ENCODE data around the gene CCL25.
"Not testable (repeated sequence)": the region's sequence is repeated elsewhere in the genome, so short reads cannot be mapped to it uniquely, and the experiment has no call there.

CCL25 gene

DNA sequence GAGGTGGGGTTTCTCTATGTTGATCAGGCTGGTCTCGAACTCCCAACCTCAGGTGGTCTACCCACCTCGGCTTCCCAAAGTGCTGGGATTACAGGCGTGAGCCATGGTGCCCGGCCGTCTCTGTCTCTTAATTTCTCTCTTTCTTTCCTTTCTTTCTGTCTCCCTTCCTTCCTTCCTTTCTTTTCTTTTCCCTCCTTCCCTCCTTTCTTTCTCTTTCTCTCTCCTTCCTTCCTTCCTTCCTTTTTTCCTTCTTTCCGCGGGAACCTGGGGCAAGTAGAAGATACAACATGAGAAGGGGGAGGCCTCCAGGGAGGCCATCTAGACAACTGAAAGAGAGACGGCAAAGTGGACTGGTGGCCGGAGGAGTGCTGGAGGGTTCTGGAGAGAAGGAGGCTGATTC, 31.9 kb upstream of the CCL25 start:
- ChIA-PET CTCF (no interaction called here), POLR2A (interaction anchor here (0.6 kb wide), 1 partner anchor 523 kb away, joined by 4 read pairs; no protein-coding TSS in a partner anchor)
- TF ChIP-seq ZNF366 (tag by site-specific recombination; conservative IDR thresholded peaks at IDR 0.05) = peak; percentile 88
- no peak for TF ChIP-seq BCL11B (tag by site-specific recombination; IDR thresholded peaks at IDR 0.05; ENCODE audit: low read depth)
- no peak for TF ChIP-seq BCL11A (tag by site-specific recombination; IDR thresholded peaks at IDR 0.05; ENCODE audit: low read depth)
- TF ChIP-seq ZNF24 (tag by site-specific recombination; IDR thresholded peaks at IDR 0.05) = no peak
- TF ChIP-seq, protein P1, sequence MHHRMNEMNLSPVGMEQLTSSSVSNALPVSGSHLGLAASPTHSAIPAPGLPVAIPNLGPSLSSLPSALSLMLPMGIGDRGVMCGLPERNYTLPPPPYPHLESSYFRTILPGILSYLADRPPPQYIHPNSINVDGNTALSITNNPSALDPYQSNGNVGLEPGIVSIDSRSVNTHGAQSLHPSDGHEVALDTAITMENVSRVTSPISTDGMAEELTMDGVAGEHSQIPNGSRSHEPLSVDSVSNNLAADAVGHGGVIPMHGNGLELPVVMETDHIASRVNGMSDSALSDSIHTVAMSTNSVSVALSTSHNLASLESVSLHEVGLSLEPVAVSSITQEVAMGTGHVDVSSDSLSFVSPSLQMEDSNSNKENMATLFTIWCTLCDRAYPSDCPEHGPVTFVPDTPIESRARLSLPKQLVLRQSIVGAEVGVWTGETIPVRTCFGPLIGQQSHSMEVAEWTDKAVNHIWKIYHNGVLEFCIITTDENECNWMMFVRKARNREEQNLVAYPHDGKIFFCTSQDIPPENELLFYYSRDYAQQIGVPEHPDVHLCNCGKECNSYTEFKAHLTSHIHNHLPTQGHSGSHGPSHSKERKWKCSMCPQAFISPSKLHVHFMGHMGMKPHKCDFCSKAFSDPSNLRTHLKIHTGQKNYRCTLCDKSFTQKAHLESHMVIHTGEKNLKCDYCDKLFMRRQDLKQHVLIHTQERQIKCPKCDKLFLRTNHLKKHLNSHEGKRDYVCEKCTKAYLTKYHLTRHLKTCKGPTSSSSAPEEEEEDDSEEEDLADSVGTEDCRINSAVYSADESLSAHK (tag by site-specific recombination; IDR thresholded peaks at IDR 0.05) = no peak
- TF ChIP-seq ZNF426 (tag by site-specific recombination; IDR thresholded peaks at IDR 0.05) = no peak
- TF ChIP-seq PRDM1 (tag by site-specific recombination; IDR thresholded peaks at IDR 0.05) = peak; percentile 76
- Histone ChIP-seq H3K36me3 (ENCODE audit: control insufficient read depth in 2 of 2, insufficient read depth in 1 of 2, low read length in 2 of 2) (no peaks in the 10 kb centered on the region), H3K27ac (ENCODE audit: extremely low read depth, low read depth, low read length) (no peak overlapping the region), H3K9me3 (ENCODE audit: control insufficient read depth, insufficient read depth, low read depth, low read length) (no peaks in the 10 kb centered on the region), H3K4me3 (ENCODE audit: low read depth, low read length) (no peak overlapping the region), H3K4me1 (ENCODE audit: control insufficient read depth, insufficient read depth, low read length) (no peaks in the 10 kb centered on the region)

DNA sequence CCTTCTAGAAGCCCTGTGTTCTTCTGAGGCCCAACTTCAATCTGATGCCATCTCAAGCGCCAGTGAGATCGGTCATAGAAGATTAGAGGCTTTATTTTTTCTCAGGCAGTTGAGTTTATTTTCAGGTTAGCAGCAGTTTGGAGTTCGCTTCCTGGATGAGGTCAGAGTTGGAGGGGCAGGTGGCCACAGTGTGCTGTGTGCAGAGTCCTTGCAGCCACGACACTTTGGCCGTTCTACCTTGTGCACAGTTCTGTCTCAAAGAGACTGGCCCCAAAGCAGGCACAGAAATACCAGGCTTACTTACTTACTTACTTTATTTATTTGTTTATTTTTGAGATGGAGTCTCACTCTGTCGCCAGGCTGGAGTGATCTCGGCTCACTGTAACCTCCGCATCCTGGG, 31.2 kb upstream of the CCL25 start:
- H3K36me3 ChIP-seq (ENCODE audit: control insufficient read depth in 2 of 2, insufficient read depth in 1 of 2, low read length in 2 of 2) = no peaks in the 10 kb centered on the region
- H3K27ac ChIP-seq (ENCODE audit: extremely low read depth, low read depth, low read length) = no peak overlapping the region
- CTCF ChIA-PET = no interaction called here
- POLR2A ChIA-PET = no interaction called here
- TF ChIP-seq ZNF433 (tag by site-specific recombination; IDR thresholded peaks at IDR 0.05; ENCODE audit: low read depth) (no peak), GLIS2 (tag by site-specific recombination; IDR thresholded peaks at IDR 0.05) (no peak), GLI4 (tag by site-specific recombination; IDR thresholded peaks at IDR 0.05) (no peak), ZNF138 (tag by site-specific recombination; IDR thresholded peaks at IDR 0.05; ENCODE audit: borderline replicate concordance) (no peak), MZF1 (tag by site-specific recombination; IDR thresholded peaks at IDR 0.05; ENCODE audit: borderline replicate concordance) (no peak), ZNF530 (tag by site-specific recombination; IDR thresholded peaks at IDR 0.05; ENCODE audit: low read depth) (no peak)
- no peak overlapping the region for H3K4me3 ChIP-seq (ENCODE audit: low read depth, low read length)
- no peaks in the 10 kb centered on the region for H3K4me1 ChIP-seq (ENCODE audit: control insufficient read depth, insufficient read depth, low read length)
- H3K9me3 ChIP-seq (ENCODE audit: control insufficient read depth, insufficient read depth, low read depth, low read length) = no peaks in the 10 kb centered on the region

DNA sequence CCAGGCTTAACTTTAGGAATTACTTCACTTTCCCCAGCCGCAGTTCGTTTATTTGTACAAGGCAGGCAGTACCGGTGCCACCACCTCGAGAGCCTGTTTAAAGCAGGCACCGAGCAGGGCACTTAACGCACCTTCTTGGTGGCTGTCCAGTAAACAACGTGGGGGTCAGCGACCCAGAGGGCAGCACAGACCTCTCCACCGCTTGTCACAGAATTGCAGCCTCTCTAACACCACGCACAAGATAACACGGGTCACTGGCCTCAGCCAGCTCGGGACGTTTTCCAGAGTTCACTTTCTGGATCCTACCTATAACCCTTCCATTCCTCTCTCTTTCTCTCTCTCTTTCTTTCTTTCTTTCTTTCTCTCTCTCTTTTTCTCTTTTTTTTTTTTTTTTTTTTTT, 30.3 kb upstream of the CCL25 start:
- no peaks in the 10 kb centered on the region for H3K4me1 ChIP-seq (ENCODE audit: control insufficient read depth, insufficient read depth, low read length)
- ChIA-PET CTCF (no interaction called here), POLR2A (interaction anchor here (0.7 kb wide), 1 partner anchor 29 kb away, joined by 10 read pairs; no protein-coding TSS in a partner anchor)
- no peak overlapping the region for H3K27ac ChIP-seq (ENCODE audit: extremely low read depth, low read depth, low read length)
- H3K9me3 ChIP-seq (ENCODE audit: control insufficient read depth, insufficient read depth, low read depth, low read length) = no peaks in the 10 kb centered on the region
- H3K4me3 ChIP-seq (ENCODE audit: low read depth, low read length) = no peak overlapping the region
- 0 out of 2 replicates have a peak, but pooled peaks have one; percentile 3 for TF ChIP-seq PRDM1 (tag by site-specific recombination; IDR thresholded peaks at IDR 0.05)
- no peak for TF ChIP-seq SCRT1 (tag by site-specific recombination; IDR thresholded peaks at IDR 0.05; ENCODE audit: borderline replicate concordance)
- TF ChIP-seq ZNF596 (tag by site-specific recombination; IDR thresholded peaks at IDR 0.05) = peak; percentile 70
- H3K36me3 ChIP-seq (ENCODE audit: control insufficient read depth in 2 of 2, insufficient read depth in 1 of 2, low read length in 2 of 2) = no peaks in the 10 kb centered on the region

DNA sequence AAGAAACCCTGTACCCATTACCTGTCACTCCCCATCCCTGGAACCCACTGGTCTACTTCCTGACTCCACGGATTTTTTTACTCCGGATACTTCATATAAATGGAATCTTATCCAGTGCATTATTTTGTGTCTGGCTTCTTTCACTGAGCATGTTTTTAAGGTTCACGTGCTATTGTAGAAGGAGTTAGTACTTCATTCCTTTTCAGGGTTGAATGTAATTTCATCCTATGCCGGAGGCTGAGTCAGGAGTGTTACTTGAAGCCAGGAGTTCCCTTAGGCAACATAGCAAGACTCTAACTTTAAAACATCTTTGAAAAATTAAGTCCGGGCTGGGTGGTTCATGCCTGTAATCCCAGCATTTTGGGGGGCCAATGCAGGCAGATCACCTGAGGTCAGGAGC, 29.2 kb upstream of the CCL25 start:
- H3K27ac ChIP-seq (ENCODE audit: extremely low read depth, low read depth, low read length) = no peak overlapping the region
- no peaks in the 10 kb centered on the region for H3K4me1 ChIP-seq (ENCODE audit: control insufficient read depth, insufficient read depth, low read length)
- TF ChIP-seq KLF10 (tag by site-specific recombination; IDR thresholded peaks at IDR 0.05) (no peak), ZNF626 (tag by site-specific recombination; IDR thresholded peaks at IDR 0.05) (no peak), ZNF138 (tag by site-specific recombination; IDR thresholded peaks at IDR 0.05; ENCODE audit: borderline replicate concordance) (no peak), ZNF561 (tag by site-specific recombination; IDR thresholded peaks at IDR 0.05; ENCODE audit: borderline replicate concordance) (no peak), GLIS2 (tag by site-specific recombination; IDR thresholded peaks at IDR 0.05) (no peak)
- TF ChIP-seq, protein P2, sequence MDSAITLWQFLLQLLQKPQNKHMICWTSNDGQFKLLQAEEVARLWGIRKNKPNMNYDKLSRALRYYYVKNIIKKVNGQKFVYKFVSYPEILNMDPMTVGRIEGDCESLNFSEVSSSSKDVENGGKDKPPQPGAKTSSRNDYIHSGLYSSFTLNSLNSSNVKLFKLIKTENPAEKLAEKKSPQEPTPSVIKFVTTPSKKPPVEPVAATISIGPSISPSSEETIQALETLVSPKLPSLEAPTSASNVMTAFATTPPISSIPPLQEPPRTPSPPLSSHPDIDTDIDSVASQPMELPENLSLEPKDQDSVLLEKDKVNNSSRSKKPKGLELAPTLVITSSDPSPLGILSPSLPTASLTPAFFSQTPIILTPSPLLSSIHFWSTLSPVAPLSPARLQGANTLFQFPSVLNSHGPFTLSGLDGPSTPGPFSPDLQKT (IDR thresholded peaks at IDR 0.05; ENCODE audit: borderline replicate concordance, low read depth, low read length) = no peak
- TF ChIP-seq, protein P3, sequence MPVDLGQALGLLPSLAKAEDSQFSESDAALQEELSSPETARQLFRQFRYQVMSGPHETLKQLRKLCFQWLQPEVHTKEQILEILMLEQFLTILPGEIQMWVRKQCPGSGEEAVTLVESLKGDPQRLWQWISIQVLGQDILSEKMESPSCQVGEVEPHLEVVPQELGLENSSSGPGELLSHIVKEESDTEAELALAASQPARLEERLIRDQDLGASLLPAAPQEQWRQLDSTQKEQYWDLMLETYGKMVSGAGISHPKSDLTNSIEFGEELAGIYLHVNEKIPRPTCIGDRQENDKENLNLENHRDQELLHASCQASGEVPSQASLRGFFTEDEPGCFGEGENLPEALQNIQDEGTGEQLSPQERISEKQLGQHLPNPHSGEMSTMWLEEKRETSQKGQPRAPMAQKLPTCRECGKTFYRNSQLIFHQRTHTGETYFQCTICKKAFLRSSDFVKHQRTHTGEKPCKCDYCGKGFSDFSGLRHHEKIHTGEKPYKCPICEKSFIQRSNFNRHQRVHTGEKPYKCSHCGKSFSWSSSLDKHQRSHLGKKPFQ (tag by site-specific recombination; IDR thresholded peaks at IDR 0.05) = no peak
- H3K36me3 ChIP-seq (ENCODE audit: control insufficient read depth in 2 of 2, insufficient read depth in 1 of 2, low read length in 2 of 2) = no peaks in the 10 kb centered on the region
- no peak overlapping the region for H3K4me3 ChIP-seq (ENCODE audit: low read depth, low read length)
- ChIA-PET CTCF (no interaction called here), POLR2A (no interaction called here)
- no peaks in the 10 kb centered on the region for H3K9me3 ChIP-seq (ENCODE audit: control insufficient read depth, insufficient read depth, low read depth, low read length)

DNA sequence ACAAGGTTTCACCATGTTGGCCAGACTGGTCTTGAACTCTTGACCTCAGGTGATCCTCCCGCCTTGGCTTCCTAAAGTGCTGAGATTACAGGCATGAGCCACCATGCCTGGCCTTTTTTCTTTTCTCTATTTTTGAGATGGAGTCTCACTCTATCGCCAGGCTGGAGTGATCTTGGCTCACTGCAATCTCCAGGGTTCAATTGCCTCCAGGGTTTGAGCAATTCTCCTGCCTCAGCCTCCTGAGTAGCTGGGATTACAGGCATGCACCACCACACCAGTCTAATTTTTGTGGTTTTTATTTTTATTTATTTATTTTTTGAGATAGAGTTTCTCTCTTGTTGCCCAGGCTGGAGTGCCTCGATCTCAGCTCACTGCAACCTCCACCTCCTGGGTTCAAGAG, 28.3 kb upstream of the CCL25 start:
- H3K27ac ChIP-seq (ENCODE audit: extremely low read depth, low read depth, low read length); H3K4me3 ChIP-seq (ENCODE audit: low read depth, low read length); H3K4me1 ChIP-seq (ENCODE audit: control insufficient read depth, insufficient read depth, low read length); H3K36me3 ChIP-seq (ENCODE audit: control insufficient read depth in 2 of 2, insufficient read depth in 1 of 2, low read length in 2 of 2); POLR2A ChIA-PET; H3K9me3 ChIP-seq (ENCODE audit: control insufficient read depth, insufficient read depth, low read depth, low read length): not testable (repeated sequence)
- CTCF ChIA-PET = interaction anchor here (0.6 to 0.7 kb wide), 2 partner anchors 22 to 49 kb away, joined by 3 read pairs; no protein-coding TSS in a partner anchor

Measured in HEK293 (cell line).